ENCODE data around the gene TTC9B.

- TF ChIP-seq POLR2A (IDR thresholded peaks at IDR 0.05) (no peak), CTCF (IDR thresholded peaks at IDR 0.05 in 4 of 5, conservative IDR thresholded peaks at IDR 0.05 in 1 of 5) (peak; percentile 18 to 71 (median 45))
Observed at GRCh38 chr19:40217027-40217810, 965 bp downstream of the TTC9B start.

Data from gastrocnemius medialis (tissue), 4 donors.